ENCODE measurements around the gene MAGT1.

DNA sequence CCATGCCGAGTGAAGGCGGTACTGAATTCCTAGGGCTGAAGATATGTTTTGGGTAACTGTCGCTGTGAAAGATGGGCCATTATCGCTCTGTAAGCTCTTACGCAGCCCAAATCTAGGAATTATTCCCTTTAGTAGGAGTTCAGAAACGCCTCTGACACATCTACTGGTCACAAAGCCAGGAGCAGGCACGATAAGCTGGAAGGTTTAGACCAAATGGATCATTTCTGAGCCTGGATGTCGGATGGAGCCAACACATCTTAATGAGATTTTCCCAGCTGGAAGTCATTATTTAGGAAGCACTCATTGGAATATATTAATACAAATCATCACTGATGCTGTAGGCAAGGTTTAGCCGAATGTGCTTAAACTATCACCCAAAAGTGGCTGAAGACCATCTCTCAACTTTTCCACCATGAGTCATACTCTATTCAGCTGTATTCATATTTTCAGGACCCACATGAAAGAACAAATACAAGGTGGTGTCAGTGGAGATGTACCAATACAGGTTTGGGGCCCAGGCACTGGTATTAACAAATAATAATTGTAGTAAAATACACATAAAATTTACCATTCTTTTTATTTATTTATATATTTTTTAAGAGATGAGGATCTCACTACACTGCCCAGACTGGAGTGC is 75.0 kb downstream of the MAGT1 start:
- TF ChIP-seq POLR2A (IDR thresholded peaks at IDR 0.05), result no peak
- TF ChIP-seq, protein P1, sequence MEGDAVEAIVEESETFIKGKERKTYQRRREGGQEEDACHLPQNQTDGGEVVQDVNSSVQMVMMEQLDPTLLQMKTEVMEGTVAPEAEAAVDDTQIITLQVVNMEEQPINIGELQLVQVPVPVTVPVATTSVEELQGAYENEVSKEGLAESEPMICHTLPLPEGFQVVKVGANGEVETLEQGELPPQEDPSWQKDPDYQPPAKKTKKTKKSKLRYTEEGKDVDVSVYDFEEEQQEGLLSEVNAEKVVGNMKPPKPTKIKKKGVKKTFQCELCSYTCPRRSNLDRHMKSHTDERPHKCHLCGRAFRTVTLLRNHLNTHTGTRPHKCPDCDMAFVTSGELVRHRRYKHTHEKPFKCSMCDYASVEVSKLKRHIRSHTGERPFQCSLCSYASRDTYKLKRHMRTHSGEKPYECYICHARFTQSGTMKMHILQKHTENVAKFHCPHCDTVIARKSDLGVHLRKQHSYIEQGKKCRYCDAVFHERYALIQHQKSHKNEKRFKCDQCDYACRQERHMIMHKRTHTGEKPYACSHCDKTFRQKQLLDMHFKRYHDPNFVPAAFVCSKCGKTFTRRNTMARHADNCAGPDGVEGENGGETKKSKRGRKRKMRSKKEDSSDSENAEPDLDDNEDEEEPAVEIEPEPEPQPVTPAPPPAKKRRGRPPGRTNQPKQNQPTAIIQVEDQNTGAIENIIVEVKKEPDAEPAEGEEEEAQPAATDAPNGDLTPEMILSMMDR (IDR thresholded peaks at IDR 0.05), result no peak
